Hepatocyte (in vitro differentiated cells): ENCODE results near the gene GALE. TPM values are rescaled to one million over a fixed set of nuclear protein-coding genes. Genes with fewer than 3 reads are reported as not detected.

Source experiments
- DNase-seq: peaks from one replicate; pipeline ENCODE4 v3.0.0-alpha.2; 2016; ENCODE audit warnings: low spot score
- H2AFZ ChIP-seq: fragments of 200-600 bp; sonication (generic); 2 replicates; pipeline ENCODE4 v1.6.0; 2016; ENCODE audit warnings: antibody characterized with exemption, mild to moderate bottlenecking
- H3K27ac ChIP-seq: fragments of 200-600 bp; sonication (generic); 2 replicates; pipeline ENCODE4 v1.5.1; 2016; ENCODE audit warnings: mild to moderate bottlenecking
- H3K27me3 ChIP-seq: fragments of 200-600 bp; sonication (generic); 2 replicates; pipeline ENCODE4 v1.6.1; 2016
- H3K36me3 ChIP-seq: fragments of 200-600 bp; sonication (generic); replicated peaks from 2 replicates; pipeline ENCODE4 v1.5.1; 2016; ENCODE audit warnings: low read depth; ENCODE audit not compliant: insufficient read depth
- H3K4me1 ChIP-seq: fragments of 200-600 bp; sonication (generic); 2 replicates; pipeline ENCODE4 v1.5.1; 2016; ENCODE audit warnings: mild to moderate bottlenecking, moderate library complexity; ENCODE audit not compliant: insufficient read depth
- H3K4me2 ChIP-seq: fragments of 200-600 bp; sonication (generic); 2 replicates; pipeline ENCODE4 v1.6.0; 2016
- H3K4me3 ChIP-seq: fragments of 200-600 bp; sonication (generic); 2 replicates; pipeline ENCODE4 v1.5.1; 2016; ENCODE audit warnings: mild to moderate bottlenecking
- H3K79me2 ChIP-seq: fragments of 200-600 bp; sonication (generic); 2 replicates; pipeline ENCODE4 v1.6.0; 2017; ENCODE audit warnings: mild to moderate bottlenecking
- H3K9me2 ChIP-seq: fragments of 200-600 bp; sonication (generic); replicated peaks from 2 replicates; pipeline ENCODE4 v1.6.0; 2017; ENCODE audit warnings: mild to moderate bottlenecking; ENCODE audit not compliant: insufficient read depth
- H3K9me3 ChIP-seq: fragments of 200-600 bp; sonication (generic); 2 replicates; pipeline ENCODE4 v1.5.1; 2016; ENCODE audit warnings: low read depth, mild to moderate bottlenecking
- H4K20me1 ChIP-seq: fragments of 200-600 bp; sonication (generic); 2 replicates; pipeline ENCODE4 v1.6.0; 2016; ENCODE audit warnings: mild to moderate bottlenecking; ENCODE audit not compliant: insufficient read depth, poor library complexity, severe bottlenecking
- EZH2 ChIP-seq: fragments of 200-600 bp; sonication (generic); IDR thresholded peaks from 2 replicates; pipeline ENCODE4 v1.6.1; 2016; ENCODE audit warnings: antibody characterized with exemption, mild to moderate bottlenecking, borderline replicate concordance
- EZH2phosphoT487 ChIP-seq: fragments of 200-600 bp; sonication (generic); IDR thresholded peaks from one replicate; pipeline ENCODE4 v1.6.1; 2018; ENCODE audit warnings: antibody characterized with exemption, mild to moderate bottlenecking, low read depth, moderate library complexity; ENCODE audit not compliant: unreplicated experiment, severe bottlenecking
- WGBS: methylation state at CpG from one replicate; pipeline ENCODE4 v1.1.6; 2016; ENCODE audit warnings: low lambda C conversion rate; ENCODE audit errors: missing lambda C conversion rate; 5-methylcytosine and 5-hydroxymethylcytosine counted together
- polyA plus RNA-seq: library from polyadenylated mRNA; unstranded; fragments of >200 nt; fragmentation: Nextera tagmentation; extraction: Ambion mirVana; gene quantifications from 2 replicates; pipeline ENCODE4 v1.2.1, GENCODE V29; 2016
- total RNA-seq: library from RNA; depleted of rRNA; stranded (reverse); fragments of >200 nt; gene quantifications from 2 replicates; pipeline ENCODE4 v1.2.3, GENCODE V29; 2014
- TF ChIP-seq, protein P1 (sequence below): fragments of 200-600 bp; sonication (generic); IDR thresholded peaks from 2 replicates; pipeline ENCODE4 v1.5.1; 2016; ENCODE audit warnings: antibody characterized with exemption, mild to moderate bottlenecking; ENCODE audit not compliant: poor library complexity

GALE gene
- total and polyA plus RNA-seq, 2 experiments from 2014 or later: 89.9 to 114 TPM

DNA sequence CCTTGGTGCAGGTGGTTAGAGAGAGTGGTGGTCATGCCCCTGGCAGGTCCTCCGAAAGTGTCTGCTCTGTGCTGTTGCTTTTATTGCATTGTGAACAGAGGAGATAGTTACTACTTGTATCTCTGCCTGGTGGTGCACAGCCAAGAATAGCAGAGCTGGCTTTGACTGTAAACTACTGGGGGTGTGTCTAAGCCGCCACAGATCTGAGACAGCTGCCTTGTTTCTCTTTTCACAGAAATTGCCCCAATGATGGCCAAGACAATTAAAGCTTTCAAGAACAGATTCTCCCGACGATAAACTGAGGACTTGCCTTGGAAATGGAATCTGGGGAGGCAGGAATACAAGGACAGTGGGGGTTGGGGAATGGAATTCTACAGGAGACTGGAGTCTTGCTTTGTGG, 41.3 kb downstream of the GALE start:
- no peak for DNase-seq
- TF ChIP-seq, protein P1, sequence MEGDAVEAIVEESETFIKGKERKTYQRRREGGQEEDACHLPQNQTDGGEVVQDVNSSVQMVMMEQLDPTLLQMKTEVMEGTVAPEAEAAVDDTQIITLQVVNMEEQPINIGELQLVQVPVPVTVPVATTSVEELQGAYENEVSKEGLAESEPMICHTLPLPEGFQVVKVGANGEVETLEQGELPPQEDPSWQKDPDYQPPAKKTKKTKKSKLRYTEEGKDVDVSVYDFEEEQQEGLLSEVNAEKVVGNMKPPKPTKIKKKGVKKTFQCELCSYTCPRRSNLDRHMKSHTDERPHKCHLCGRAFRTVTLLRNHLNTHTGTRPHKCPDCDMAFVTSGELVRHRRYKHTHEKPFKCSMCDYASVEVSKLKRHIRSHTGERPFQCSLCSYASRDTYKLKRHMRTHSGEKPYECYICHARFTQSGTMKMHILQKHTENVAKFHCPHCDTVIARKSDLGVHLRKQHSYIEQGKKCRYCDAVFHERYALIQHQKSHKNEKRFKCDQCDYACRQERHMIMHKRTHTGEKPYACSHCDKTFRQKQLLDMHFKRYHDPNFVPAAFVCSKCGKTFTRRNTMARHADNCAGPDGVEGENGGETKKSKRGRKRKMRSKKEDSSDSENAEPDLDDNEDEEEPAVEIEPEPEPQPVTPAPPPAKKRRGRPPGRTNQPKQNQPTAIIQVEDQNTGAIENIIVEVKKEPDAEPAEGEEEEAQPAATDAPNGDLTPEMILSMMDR: no peak
- no peak for TF ChIP-seq EZH2
- no peak for TF ChIP-seq EZH2phosphoT487
- no peaks in the 10 kb centered on the region for H3K9me2 ChIP-seq
- H3K36me3 ChIP-seq: no peaks in the 10 kb centered on the region
- H3K79me2 ChIP-seq: peaks cover 7% of the 10 kb centered on the region
- H3K27me3 ChIP-seq: no peaks in the 10 kb centered on the region
- no peak overlapping the region for H3K4me3 ChIP-seq
- H3K27ac ChIP-seq: no peak overlapping the region
- H4K20me1 ChIP-seq: peaks cover 3% of the 10 kb centered on the region
- H3K9me3 ChIP-seq: no peaks in the 10 kb centered on the region
- WGBS: 70% methylated on average over 4 of the region's 4 CpGs
- H3K4me2 ChIP-seq: no peak overlapping the region
- no peak overlapping the region for H2AFZ ChIP-seq
- H3K4me1 ChIP-seq: no peaks in the 10 kb centered on the region

DNA sequence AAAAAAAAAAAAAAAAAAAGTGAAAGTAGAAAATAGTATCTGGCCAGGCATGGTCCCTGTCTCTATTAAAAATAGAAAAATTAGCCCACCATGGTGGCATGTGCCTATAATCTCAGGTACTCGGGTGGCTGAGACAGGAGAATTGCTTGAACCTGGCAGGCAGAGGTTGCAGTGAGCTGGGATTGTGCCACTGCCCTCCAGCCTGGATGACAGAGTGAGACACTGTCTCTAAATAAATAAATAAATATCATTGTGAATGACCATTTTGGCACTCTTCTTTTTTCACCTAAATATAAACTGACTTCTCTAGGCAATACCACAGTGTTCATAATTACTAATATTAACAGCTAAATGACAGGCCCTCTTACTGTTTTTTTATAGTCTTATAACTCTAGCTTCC, 42.7 kb downstream of the GALE start:
- Histone ChIP-seq H4K20me1 (peaks cover 3% of the 10 kb centered on the region), H3K27me3 (no peaks in the 10 kb centered on the region), H3K9me2 (no peaks in the 10 kb centered on the region), H3K4me1 (no peaks in the 10 kb centered on the region), H3K9me3 (no peaks in the 10 kb centered on the region), H3K79me2 (peaks cover 7% of the 10 kb centered on the region), H3K4me3 (no peak overlapping the region), H3K36me3 (no peaks in the 10 kb centered on the region), H2AFZ (no peak overlapping the region), H3K4me2 (no peak overlapping the region), H3K27ac (no peak overlapping the region)
- TF ChIP-seq, protein P1: no peak
- TF ChIP-seq EZH2 (no peak), EZH2phosphoT487 (no peak)
- 88% methylated on average over 1 of the region's 1 CpG for WGBS
- DNase-seq: no peak

DNA sequence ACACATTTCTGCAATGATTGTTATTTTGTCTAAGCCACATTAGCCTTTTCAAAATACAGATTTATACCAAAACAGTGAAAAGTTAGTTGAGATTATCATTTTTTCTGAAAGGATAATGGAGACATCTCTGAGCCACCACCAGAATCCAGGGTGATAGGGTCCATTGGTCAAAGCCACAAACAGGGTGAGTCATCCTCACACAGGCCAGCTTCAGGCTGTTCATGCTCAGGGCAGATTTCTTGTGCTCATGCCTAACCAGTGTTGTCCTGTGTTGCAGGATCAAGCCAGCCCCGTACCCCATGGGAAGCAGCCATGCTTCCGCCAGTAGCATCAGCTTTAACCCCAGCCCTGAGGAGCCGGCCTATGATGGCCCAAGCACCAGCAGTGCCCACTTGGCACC, 43.9 kb downstream of the GALE start:
- Histone ChIP-seq H3K4me3 (no peak overlapping the region), H2AFZ (no peak overlapping the region), H3K9me3 (no peaks in the 10 kb centered on the region), H3K9me2 (no peaks in the 10 kb centered on the region), H3K79me2 (peaks cover 14% of the 10 kb centered on the region), H3K36me3 (no peaks in the 10 kb centered on the region), H4K20me1 (peaks cover 7% of the 10 kb centered on the region), H3K4me2 (no peak overlapping the region), H3K27me3 (no peaks in the 10 kb centered on the region), H3K4me1 (no peaks in the 10 kb centered on the region), H3K27ac (no peak overlapping the region)
- TF ChIP-seq, protein P1: no peak
- TF ChIP-seq EZH2: no peak
- TF ChIP-seq EZH2phosphoT487: no peak
- 96% methylated on average over 3 of the region's 3 CpGs for WGBS
- no peak for DNase-seq

DNA sequence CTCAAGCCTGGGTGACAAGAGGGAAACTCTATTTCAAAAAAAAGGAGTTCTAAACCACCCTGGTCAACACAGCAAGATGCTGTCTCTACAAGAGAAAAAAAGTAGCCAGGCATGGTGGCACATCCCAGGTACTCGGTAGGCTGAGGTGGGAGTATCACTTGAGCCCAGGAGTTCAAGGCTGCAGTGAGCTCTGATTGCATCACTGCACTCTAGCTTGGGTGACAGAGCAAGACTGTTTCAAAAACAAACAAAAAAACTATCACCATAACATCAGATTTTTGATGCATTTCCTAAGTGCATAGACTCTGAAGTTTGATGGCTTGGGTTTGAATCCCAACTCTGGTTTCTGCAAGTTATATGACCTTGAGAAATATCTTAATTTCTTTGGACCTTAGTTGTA, 47.6 kb downstream of the GALE start:
- TF ChIP-seq EZH2phosphoT487: no peak
- no peak for TF ChIP-seq EZH2
- TF ChIP-seq, protein P1: no peak
- DNase-seq: no peak
- H3K27ac ChIP-seq: no peak overlapping the region
- H3K27me3 ChIP-seq: no peaks in the 10 kb centered on the region
- H3K4me2 ChIP-seq: no peak overlapping the region
- no peak overlapping the region for H2AFZ ChIP-seq
- H3K36me3 ChIP-seq: peaks cover 7% of the 10 kb centered on the region
- H3K79me2 ChIP-seq: peaks cover 43% of the 10 kb centered on the region
- no peaks in the 10 kb centered on the region for H3K9me3 ChIP-seq
- H3K9me2 ChIP-seq: no peaks in the 10 kb centered on the region
- H3K4me1 ChIP-seq: no peaks in the 10 kb centered on the region
- WGBS: 100% methylated on average over 1 of the region's 1 CpG
- no peak overlapping the region for H3K4me3 ChIP-seq
- peaks cover 19% of the 10 kb centered on the region for H4K20me1 ChIP-seq
